Astrocyte of the cerebellum (primary cell): ENCODE results near the gene TUFM.
"Not testable (repeated sequence)": the region's sequence is repeated elsewhere in the genome, so short reads cannot be mapped to it uniquely, and the experiment has no call there.

Source experiments
- DNase-seq: peaks from one replicate; pipeline ENCODE4 v3.0.0-alpha.2; 2011; ENCODE audit warnings: low read depth
- H3K4me3 ChIP-seq: 2 replicates; pipeline ENCODE4 v1.5.1; 2011; ENCODE audit warnings: mild to moderate bottlenecking, low read depth, low read length, moderate library complexity
- CTCF ChIP-seq: IDR thresholded peaks from 2 replicates; pipeline ENCODE4 v1.5.1; 2012; ENCODE audit warnings: low read length, low read depth, moderate library complexity, mild to moderate bottlenecking; ENCODE audit errors: missing control alignments
- in situ Hi-C: cut with HindIII; loops from 2 replicates; pipeline ENCODE4 v1.10.0; 2017; ENCODE audit warnings: low sequenced_read_pairs

Gene TUFM

DNA sequence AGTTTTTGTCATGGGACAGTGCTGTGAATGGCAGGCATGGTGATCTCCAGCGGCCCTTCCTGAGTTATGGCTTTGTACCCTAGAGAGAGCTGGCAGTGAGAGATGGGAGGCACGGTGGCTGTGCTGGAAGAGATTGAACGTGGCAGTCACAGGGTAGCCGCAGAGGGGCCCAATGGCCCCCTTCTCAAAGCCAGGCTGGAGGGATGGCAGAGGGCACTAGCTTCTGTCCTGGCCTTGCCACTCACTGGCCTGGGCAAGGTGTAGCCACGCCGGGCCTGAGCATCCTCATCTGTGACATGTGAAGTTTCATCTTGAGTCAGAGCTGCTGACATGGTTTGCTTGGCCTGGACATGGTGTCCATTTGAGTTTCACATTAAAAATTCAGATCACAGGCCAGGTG, 28.3 kb upstream of the TUFM start:
- in situ Hi-C loops: loop anchor here (5.0 kb wide), 1 partner anchor 88 kb away; no protein-coding TSS in a partner anchor
- no peak for DNase-seq
- no peak for TF ChIP-seq CTCF

GRCh38 chr16:28873543-28874201, 27.5 kb upstream of the TUFM start:
- in situ Hi-C loops: loop anchor here (5.0 kb wide), 1 partner anchor 89 kb away; no protein-coding TSS in a partner anchor
- peak; percentile 59 for TF ChIP-seq CTCF
- no peak for DNase-seq
- no peak overlapping the region for H3K4me3 ChIP-seq

More for the DNA sequence above, 28.3 kb upstream of the TUFM start:
- no peak overlapping the region for H3K4me3 ChIP-seq

GRCh38 chr16:28872952-28873351, 26.8 kb upstream of the TUFM start:
- TF ChIP-seq CTCF: no peak
- DNase-seq: no peak
- in situ Hi-C loops: loop anchor here (5.0 kb wide), 1 partner anchor 89 kb away; no protein-coding TSS in a partner anchor
- H3K4me3 ChIP-seq: no peak overlapping the region

GRCh38 chr16:28869201-28869600, 23.1 kb upstream of the TUFM start:
- TF ChIP-seq CTCF: no peak
- DNase-seq: no peak
- in situ Hi-C loops: no loop called here
- no peak overlapping the region for H3K4me3 ChIP-seq

- DNase-seq, in situ Hi-C loops, H3K4me3 ChIP-seq: not testable (repeated sequence)
These were observed 21.5 kb upstream of the TUFM start for GRCh38 chr16:28867646-28868045.

DNA sequence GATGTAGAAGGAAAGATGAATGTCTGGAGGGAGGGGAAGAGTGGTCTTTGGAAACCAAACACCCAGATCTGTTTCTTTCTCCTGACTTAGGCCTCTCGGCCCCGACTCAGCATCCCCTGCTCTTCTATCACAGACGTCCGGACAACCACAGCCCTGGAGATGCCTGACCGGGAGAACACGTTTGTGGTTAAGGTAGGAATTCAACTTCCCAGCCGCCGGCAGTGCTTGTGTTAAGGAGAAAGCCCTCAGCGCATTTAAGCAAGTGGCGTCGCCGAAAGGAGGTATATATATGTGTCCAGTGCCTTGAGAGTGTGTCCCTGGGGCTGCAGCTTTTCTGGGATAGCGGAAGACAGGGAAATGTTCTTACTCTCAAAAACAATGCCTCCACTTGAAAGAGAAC, 21.1 kb upstream of the TUFM start:
- no peak for TF ChIP-seq CTCF
- in situ Hi-C loops: no loop called here
- no peak overlapping the region for H3K4me3 ChIP-seq
- DNase-seq: no peak

DNA sequence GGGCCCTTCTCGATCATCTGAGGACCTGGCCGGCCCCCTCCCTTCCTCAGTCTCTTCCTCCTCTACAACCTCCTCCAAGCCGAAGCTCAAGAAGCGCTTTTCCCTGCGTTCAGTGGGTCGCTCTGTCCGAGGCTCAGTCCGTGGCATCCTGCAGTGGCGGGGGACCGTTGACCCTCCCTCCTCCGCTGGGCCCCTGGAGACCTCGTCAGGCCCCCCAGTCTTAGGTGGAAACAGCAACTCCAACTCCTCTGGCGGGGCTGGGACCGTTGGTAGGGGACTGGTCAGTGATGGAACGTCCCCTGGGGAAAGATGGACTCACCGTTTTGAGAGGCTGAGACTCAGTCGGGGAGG, 20.3 kb upstream of the TUFM start:
- in situ Hi-C loops: no loop called here
- TF ChIP-seq CTCF: no peak
- no peak for DNase-seq
- no peak overlapping the region for H3K4me3 ChIP-seq
